Glomerular visceral epithelial cell (primary cell): ENCODE results near the gene HTRA2.
A peak's percentile ranks its signal among the peaks of the same experiment; 100 is the strongest.
"Not testable (repeated sequence)": the region's sequence is repeated elsewhere in the genome, so short reads cannot be mapped to it uniquely, and the experiment has no call there.

Experiments used
- DNase-seq: peaks from one replicate; pipeline ENCODE4 v3.0.0-alpha.2; 2016; ENCODE audit errors: extremely low spot score

The HTRA2 gene

GRCh38 chr2:74561022-74561421 lies 31.3 kb downstream of the HTRA2 start:
- DNase-seq = not testable (repeated sequence)

GRCh38 chr2:74562126-74562775 lies 32.5 kb downstream of the HTRA2 start:
- no peak for DNase-seq

GRCh38 chr2:74564222-74564621 lies 34.5 kb downstream of the HTRA2 start:
- peak; percentile 83 for DNase-seq

- DNase-seq = no peak
These were observed 36.5 kb downstream of the HTRA2 start for GRCh38 chr2:74566076-74566753.

- DNase-seq = peak; percentile 79
These were observed 37.0 kb downstream of the HTRA2 start for GRCh38 chr2:74566754-74567085.

GRCh38 chr2:74567881-74568280 lies 38.1 kb downstream of the HTRA2 start:
- peak; percentile 58 for DNase-seq

- DNase-seq = no peak
These were observed 40.0 kb downstream of the HTRA2 start for GRCh38 chr2:74569686-74570085.

GRCh38 chr2:74571058-74571457 lies 41.3 kb downstream of the HTRA2 start:
- DNase-seq = no peak

- DNase-seq = no peak
These were observed 42.6 kb downstream of the HTRA2 start for GRCh38 chr2:74572178-74572925.

GRCh38 chr2:74573747-74574562 lies 44.2 kb downstream of the HTRA2 start:
- no peak for DNase-seq

- no peak for DNase-seq
These were observed 45.6 kb downstream of the HTRA2 start for GRCh38 chr2:74575320-74575719.

GRCh38 chr2:74576211-74576862 lies 46.6 kb downstream of the HTRA2 start:
- DNase-seq = no peak

- no peak for DNase-seq
These were observed 47.1 kb downstream of the HTRA2 start for GRCh38 chr2:74576863-74577229.

GRCh38 chr2:74577448-74577847 lies 47.7 kb downstream of the HTRA2 start:
- no peak for DNase-seq

- no peak for DNase-seq
These were observed 48.7 kb downstream of the HTRA2 start for GRCh38 chr2:74578408-74578807.

- DNase-seq = no peak
These were observed 51.7 kb downstream of the HTRA2 start for GRCh38 chr2:74581463-74581862.

- DNase-seq = no peak
These were observed 52.5 kb downstream of the HTRA2 start for GRCh38 chr2:74582184-74582583.
